WTC11 (cell line): Measurements from ENCODE around the gene FAM20B. TPM values are rescaled to one million over a fixed set of nuclear protein-coding genes. Genes with fewer than 3 reads are reported as not detected.

Source experiments
- ATAC-seq: fragments of 200-7000 bp; cut with Tn5 transposase; 2 replicates; pipeline ENCODE4 v1.10.0; 2021; ENCODE audit warnings: mild to moderate bottlenecking, moderate library complexity
- CTCF ChIA-PET: fragments of 300-600 bp; sonication (Branson Sonifier 250); formaldehyde crosslinking; loops from one replicate; lab custom pipeline; 2021; ENCODE audit warnings: antibody characterized with exemption; lab: Charles Lee
- POLR2A ChIA-PET: fragments of 350-600 bp; sonication (Branson Sonifier 250); formaldehyde crosslinking; loops from one replicate; lab custom pipeline; 2021; ENCODE audit warnings: antibody characterized with exemption; lab: Charles Lee
- DNase-seq: peaks from one replicate; pipeline ENCODE4 v3.0.0; 2021; ENCODE audit warnings: low spot score
- H3K27ac Mint-ChIP-seq: 2 replicates; pipeline ENCODE4 v1.8.0; 2021; ENCODE audit warnings: mixed read lengths
- H3K27me3 Mint-ChIP-seq: 2 replicates; pipeline ENCODE4 v1.8.0; 2021; ENCODE audit warnings: low read depth, mild to moderate bottlenecking, moderate library complexity, mixed read lengths
- H3K36me3 Mint-ChIP-seq: 2 replicates; pipeline ENCODE4 v1.8.0; 2021; ENCODE audit warnings: mixed read lengths
- H3K4me1 Mint-ChIP-seq: 2 replicates; pipeline ENCODE4 v1.8.0; 2022; ENCODE audit warnings: mixed read lengths
- H3K4me3 Mint-ChIP-seq: 2 replicates; pipeline ENCODE4 v1.8.0; 2021; ENCODE audit warnings: mild to moderate bottlenecking, moderate library complexity, mixed read lengths
- H3K9me3 Mint-ChIP-seq: 2 replicates; pipeline ENCODE4 v1.8.0; 2021; ENCODE audit warnings: mixed read lengths
- AR ChIP-seq: fragments of 250-450 bp; sonication (Bioruptor Pico); IDR thresholded peaks from 2 replicates; pipeline ENCODE4 v1.9.0; 2021; ENCODE audit warnings: mild to moderate bottlenecking
- ARID4B ChIP-seq: sonication (generic); formaldehyde crosslinking; IDR thresholded peaks from 2 replicates; pipeline ENCODE4 v1.8.0; 2023; ENCODE audit warnings: missing genetic modification reagents, mild to moderate bottlenecking, borderline replicate concordance
- ATF3 ChIP-seq: sonication (generic); formaldehyde crosslinking; conservative IDR thresholded peaks from 2 replicates; pipeline ENCODE4 v1.8.1; 2022; ENCODE audit warnings: mild to moderate bottlenecking, missing genetic modification reagents
- FOXJ3 ChIP-seq: sonication (generic); formaldehyde crosslinking; IDR thresholded peaks from 2 replicates; pipeline ENCODE4 v1.9.0; 2021; ENCODE audit warnings: missing genetic modification reagents, mild to moderate bottlenecking, borderline replicate concordance
- HMGXB4 ChIP-seq: sonication (generic); formaldehyde crosslinking; IDR thresholded peaks from 2 replicates; pipeline ENCODE4 v1.8.1; 2023; ENCODE audit warnings: mild to moderate bottlenecking, moderate library complexity, missing genetic modification reagents
- PREB ChIP-seq: sonication (generic); formaldehyde crosslinking; IDR thresholded peaks from 2 replicates; pipeline ENCODE4 v1.8.1; 2022; ENCODE audit warnings: mild to moderate bottlenecking, missing genetic modification reagents, moderate library complexity, borderline replicate concordance
- PRRX2 ChIP-seq: fragments of 250-450 bp; sonication (Bioruptor Pico); IDR thresholded peaks from 2 replicates; pipeline ENCODE4 v1.8.0; 2021; ENCODE audit warnings: mild to moderate bottlenecking
- ZNF425 ChIP-seq: fragments of 250-450 bp; sonication (Bioruptor Pico); conservative IDR thresholded peaks from 2 replicates; pipeline ENCODE4 v1.9.0; 2021; ENCODE audit warnings: mild to moderate bottlenecking
- total RNA-seq: library from RNA; stranded (reverse); gene quantifications from 3 replicates; pipeline ENCODE4 v1.2.3, GENCODE V29; 2021
- TF ChIP-seq, protein P1 (sequence below): sonication (generic); formaldehyde crosslinking; IDR thresholded peaks from 2 replicates; pipeline ENCODE4 v1.8.1; 2022; ENCODE audit warnings: missing genetic modification reagents, borderline replicate concordance
- TF ChIP-seq, protein P2 (sequence below): sonication (generic); formaldehyde crosslinking; IDR thresholded peaks from 2 replicates; pipeline ENCODE4 v1.8.0; 2022; ENCODE audit warnings: mild to moderate bottlenecking, missing genetic modification reagents

The FAM20B gene
- total RNA-seq, 1 experiment from 2014 or later = 36.1 TPM

DNA sequence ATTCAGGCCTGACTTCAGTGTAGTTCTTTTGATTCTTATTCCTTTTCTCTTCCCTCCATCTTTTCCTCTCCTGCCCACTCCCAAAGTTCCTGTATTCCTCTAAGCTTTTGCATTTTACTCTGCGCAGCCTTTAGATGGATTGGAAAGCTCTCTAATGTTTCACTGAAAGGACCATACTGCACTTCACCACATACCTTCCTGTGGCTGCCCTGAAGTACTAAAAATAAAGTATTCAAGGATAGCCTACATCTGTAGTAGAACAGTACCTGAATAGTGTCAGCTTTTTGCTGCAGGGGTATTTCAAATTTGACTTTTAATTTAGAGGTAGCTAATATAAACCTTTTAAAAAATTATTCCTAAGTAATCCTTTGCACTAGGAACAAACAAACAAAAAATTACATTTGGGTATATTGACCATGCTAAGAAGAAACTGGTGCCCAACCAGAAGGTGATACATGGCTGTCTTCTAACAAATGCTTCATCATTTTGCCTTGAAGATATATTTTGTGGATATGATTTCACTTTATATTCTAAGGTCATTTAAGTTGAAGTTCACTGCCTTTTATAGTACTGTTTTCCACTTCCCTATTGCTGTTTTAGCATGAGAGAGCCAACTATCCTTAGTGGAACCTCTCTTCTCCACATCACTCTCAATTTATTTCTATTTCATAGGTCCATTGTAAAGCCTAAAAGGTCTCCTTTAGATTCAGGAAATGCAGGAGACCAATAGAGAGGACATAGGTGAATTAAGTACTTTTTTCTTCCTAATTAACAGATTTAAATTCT, 22.8 kb downstream of the FAM20B start (continued):
- TF ChIP-seq ARID4B (CRISPR knock-in tag) (no peak), HMGXB4 (CRISPR knock-in tag) (no peak), PREB (CRISPR knock-in tag) (no peak), ATF3 (CRISPR knock-in tag) (no peak), ZNF425 (no peak)
- TF ChIP-seq, protein P1, sequence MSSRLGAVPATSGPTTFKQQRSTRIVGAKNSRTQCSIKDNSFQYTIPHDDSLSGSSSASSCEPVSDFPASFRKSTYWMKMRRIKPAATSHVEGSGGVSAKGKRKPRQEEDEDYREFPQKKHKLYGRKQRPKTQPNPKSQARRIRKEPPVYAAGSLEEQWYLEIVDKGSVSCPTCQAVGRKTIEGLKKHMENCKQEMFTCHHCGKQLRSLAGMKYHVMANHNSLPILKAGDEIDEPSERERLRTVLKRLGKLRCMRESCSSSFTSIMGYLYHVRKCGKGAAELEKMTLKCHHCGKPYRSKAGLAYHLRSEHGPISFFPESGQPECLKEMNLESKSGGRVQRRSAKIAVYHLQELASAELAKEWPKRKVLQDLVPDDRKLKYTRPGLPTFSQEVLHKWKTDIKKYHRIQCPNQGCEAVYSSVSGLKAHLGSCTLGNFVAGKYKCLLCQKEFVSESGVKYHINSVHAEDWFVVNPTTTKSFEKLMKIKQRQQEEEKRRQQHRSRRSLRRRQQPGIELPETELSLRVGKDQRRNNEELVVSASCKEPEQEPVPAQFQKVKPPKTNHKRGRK = no peak

DNA sequence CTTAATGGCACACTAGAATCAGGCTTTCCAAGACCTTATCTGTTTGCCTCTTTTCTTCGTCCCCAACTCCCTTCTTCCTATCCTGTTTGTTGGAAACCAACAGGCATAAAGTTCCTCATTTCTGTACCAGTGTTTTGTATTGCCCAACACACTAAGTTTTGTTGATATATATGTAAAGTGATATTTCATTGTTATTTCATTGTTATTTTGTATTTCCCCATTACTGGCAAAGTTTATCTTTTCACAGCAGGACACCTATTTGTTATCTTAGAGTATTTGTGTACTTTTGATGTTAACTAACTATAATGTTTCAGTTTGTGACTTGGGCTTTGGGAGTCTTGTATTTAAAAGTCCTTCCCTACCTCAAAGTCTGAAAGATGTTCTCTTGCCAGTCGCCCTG, 27.1 kb downstream of the FAM20B start:
- H3K9me3 Mint-ChIP-seq = peaks cover 16% of the 10 kb centered on the region
- H3K4me1 Mint-ChIP-seq = peaks cover 5% of the 10 kb centered on the region
- peaks cover 25% of the 10 kb centered on the region for H3K36me3 Mint-ChIP-seq
- H3K4me3 Mint-ChIP-seq = no peak overlapping the region
- ChIA-PET CTCF (no interaction called here), POLR2A (no interaction called here)
- no peak for TF ChIP-seq PRRX2 (CRISPR knock-in tag)
- TF ChIP-seq, protein P2, sequence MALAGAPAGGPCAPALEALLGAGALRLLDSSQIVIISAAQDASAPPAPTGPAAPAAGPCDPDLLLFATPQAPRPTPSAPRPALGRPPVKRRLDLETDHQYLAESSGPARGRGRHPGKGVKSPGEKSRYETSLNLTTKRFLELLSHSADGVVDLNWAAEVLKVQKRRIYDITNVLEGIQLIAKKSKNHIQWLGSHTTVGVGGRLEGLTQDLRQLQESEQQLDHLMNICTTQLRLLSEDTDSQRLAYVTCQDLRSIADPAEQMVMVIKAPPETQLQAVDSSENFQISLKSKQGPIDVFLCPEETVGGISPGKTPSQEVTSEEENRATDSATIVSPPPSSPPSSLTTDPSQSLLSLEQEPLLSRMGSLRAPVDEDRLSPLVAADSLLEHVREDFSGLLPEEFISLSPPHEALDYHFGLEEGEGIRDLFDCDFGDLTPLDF (CRISPR knock-in tag) = no peak
- TF ChIP-seq FOXJ3 = no peak
- no peak for TF ChIP-seq AR (CRISPR knock-in tag)
- TF ChIP-seq HMGXB4 (CRISPR knock-in tag) = no peak
- no peak overlapping the region for H3K27ac Mint-ChIP-seq
- DNase-seq (no peak), ATAC-seq (no peak)
- H3K27me3 Mint-ChIP-seq = no peaks in the 10 kb centered on the region; the same call in 1 of the 2 replicates
